HG02588 (cell line): ENCODE data around the gene VAC14.

Experiments
- ATAC-seq: cut with Tn5 transposase; IDR thresholded peaks from one replicate; pipeline ENCODE4 v1.9.1; 2021; ENCODE audit warnings: mild to moderate bottlenecking, moderate library complexity; ENCODE audit not compliant: unreplicated experiment

The VAC14 gene

DNA sequence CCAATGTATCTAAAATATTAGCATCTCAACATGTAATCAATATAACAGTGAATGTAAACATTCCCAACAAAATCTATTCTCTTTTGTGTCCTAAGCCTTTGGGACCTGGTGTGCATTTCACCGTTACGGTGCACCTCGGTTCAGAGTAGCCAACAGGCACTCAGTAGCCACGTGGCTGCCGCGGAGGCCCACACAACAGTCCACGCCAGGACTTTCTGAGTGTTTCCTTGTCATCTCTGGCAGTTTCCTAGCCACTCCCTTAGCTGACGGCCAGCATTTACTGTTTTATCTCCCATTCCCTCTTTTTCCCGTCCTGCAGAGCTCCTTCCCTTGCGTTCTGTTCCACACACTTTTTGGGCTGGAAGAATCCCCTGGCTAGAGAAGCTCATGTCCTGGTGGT lies 36.3 kb downstream of the VAC14 start:
- no peak for ATAC-seq

DNA sequence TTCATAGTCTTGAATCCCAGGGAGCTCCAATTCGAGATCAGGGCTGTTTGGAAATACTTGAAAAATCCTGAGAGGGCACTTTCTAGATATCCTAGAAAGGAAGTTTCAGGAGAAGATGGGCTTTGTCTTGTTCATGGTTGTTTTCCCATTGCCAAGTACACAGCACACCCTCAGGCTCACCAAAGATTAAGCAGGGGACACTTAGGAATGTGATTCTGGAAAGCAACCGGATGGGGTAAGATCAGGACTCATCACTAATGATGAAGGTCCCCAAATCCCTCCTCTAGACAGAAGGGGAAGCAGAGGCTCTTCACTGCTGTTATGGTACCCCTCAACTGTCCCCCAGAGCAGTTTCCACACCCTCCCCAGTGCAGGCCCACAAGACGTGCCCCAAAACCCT lies 40.7 kb downstream of the VAC14 start:
- ATAC-seq = no peak

DNA sequence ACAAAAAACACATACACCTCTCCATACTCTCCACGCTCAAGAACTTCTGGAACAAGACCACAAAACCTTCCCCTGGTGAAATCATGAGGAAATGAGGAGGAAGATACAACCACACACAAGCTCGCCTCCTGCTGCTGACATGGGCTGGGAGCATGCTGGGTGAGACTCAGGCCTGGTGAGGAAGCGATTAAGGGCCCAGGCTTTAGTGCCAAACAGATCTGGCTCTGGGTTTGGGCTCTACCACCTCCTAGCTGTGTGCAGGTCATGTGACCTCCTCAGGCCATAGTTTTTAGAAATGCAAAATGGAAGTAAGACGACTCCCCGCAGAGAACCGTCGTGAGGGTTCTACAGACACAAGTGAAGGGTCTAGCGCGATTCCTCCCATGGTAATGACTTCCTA lies 41.3 kb downstream of the VAC14 start:
- ATAC-seq = no peak

DNA sequence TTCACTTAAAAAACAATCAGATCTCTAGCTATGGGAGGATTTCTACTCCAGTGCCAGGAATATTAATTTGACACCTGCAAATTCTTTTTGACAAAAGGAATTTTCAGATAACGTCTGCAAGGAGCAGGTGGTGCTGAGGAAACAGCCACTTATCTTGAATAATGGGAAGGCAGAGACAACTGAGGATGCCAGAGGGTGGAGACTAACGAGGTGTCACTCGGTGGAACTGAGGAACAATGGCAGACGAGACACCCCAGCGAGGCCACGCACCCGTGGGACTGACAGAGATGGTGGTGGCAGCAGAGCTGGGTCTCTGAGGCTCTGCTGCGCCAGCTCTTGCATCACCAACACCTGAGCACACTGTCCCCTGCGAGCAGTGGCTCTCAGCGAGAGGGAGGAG lies 42.2 kb downstream of the VAC14 start:
- no peak for ATAC-seq

DNA sequence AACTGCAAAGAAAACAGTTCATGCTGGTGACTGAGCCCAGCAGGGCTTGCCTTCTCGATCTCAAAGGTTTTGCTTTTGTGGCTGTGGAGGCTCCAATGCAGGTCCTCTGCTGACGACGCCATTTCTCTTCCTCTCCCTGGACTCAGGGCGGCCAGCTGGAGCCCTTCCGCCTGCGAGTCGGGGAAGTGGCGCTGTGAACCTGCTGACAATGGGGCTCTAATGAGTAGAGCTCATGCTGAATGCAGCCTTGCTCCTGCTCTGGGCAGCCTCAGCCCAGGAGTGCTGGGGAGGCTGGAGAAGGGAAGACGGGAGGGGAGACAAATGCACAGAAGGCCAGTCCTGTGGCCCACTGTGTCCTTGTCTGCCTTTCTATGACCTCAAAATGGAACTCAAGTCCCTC lies 43.8 kb downstream of the VAC14 start:
- ATAC-seq = no peak

DNA sequence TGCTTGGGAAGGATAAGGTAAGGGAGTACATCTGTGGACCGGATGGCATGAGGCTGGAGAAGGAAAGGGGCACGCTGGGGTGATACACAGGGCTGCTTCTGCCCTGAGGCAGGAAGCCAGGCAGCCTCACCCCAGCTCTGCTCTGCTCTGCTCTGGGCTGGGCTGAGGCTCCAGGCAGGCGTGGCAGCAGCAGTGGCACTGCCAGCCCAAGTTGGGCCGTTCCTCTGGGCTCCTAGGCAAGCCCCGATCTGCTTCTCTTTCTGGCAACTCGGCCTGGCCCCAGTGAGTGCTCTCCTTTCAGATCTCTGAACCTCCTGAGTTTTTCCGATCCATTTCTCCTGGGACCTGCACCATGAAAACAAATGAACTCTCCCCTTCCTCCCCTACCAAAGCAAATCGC lies 44.9 kb downstream of the VAC14 start:
- ATAC-seq = no peak

DNA sequence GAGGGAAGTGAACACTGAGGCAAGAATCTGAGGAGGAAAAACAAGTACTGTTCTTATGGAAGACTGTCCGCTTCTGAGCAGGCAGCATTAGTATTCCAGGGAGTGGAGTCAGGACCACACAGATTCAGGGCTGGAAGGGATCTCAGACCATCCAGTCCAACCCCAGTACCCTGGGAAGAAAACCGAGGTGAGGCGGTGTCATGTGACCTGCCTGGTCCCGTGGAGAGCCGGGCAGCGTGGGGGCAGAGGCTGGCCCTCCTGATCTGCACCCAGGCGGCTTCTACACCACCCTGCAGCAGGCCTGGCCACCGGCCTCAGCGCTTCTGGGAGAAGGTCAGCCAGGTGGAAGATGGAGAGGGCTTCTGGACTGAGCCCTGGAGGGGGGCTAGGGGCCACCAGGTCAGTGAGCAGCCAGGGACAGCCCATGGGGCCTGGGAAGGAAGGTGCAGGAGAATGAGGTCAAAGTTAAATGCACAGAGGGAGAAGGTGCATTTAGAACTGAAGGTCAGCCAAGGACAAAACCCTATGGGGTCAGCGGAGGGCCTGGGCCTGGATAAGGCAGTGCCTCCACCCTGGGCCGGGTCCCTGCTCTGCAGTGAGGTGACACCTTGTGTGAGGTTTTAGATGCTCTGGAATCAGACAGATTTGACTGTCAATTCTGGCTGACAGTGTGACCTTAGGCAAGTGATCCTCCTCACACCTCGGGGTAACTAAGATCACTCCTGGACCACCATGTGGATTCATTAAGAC lies 45.9 kb downstream of the VAC14 start:
- ATAC-seq = no peak

DNA sequence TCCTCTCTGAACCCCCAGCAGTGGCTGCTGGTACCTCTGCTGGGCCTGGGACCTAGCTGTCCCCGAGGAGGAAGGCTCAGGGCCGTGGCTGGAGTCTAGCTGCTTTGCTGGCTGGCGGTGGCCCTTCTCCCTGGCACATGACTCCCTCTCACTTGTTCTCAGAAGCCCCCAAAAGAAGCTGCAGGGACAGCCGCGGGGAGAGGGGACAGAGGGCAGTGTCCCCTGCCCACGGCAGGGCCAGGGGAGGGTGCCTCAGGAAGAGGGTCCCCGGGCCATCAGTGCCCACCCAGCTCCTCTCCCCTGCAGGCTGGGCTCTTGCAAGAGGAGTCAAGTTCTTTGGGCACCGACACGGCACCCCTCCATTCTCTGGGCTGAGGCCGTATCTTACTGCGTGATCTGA lies 46.6 kb downstream of the VAC14 start:
- ATAC-seq = no peak

DNA sequence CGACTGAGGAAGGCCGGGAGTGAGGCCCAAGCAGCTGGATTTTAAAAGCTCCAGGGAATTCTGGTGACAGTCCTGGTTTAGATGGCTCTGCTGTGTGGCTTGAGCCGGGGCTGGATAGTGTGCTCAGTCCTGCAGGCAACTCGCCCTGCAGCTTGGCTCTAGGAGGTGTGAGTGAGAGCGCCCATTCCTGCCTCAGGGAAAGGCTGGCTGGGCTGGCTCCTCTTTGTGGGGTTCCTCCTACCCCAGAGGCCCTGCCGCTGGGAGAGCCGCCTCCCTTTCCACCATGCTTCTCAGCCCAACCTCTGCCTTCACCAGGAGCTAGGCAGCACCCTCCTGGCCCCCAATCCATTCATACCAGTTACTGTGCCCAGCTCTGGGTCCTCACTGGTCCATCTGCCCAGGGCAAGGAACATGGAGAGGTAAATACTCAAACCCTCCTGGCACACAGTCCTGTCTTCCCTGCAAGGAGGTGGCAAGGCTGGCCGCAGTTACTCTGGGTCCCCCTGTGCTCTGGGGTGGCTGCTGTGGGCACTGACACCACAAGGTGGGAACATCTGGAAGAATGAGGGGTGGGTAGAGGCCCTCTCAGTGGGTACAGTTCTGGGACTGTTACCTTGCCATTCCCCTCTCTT lies 47.1 kb downstream of the VAC14 start:
- no peak for ATAC-seq

DNA sequence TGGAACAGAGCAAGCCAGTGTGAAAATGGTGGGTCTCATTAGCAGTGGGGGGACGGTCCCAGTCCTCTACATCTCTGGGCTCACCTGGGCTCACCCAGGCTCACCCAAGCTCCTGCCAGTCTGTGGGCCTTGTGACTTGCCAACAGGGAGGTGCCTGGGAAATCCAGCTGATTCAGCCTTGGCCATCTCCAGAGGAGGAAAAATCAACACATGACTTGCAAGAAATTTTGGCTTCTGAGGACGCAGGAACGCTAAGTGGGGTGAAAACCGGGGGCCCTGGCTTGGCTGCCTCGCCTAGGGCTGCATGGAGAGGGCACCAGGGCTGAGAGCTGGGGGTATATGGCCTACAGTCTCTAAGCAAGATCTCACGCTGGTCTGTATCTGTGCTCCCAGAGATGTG lies 47.7 kb downstream of the VAC14 start:
- ATAC-seq = no peak

DNA sequence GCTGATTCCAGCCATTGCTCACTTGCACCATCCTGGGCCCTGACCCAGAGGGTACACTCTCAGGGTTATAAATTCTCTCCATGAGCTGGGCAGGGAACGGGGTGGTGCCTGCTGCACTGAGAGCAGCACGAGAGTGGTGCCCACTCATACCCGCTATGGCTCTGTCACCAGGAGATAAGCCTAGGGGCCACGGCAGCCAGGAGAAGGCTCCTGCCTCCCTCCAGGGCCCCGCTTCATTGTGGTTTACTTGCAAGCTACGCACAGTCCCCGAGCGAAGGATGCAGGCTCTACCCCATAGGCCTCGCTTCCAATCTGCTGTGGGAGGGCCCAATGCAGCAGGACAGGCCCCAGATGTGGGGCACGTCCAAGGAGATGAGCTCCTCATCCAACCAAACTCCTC lies 48.5 kb downstream of the VAC14 start:
- ATAC-seq = no peak

DNA sequence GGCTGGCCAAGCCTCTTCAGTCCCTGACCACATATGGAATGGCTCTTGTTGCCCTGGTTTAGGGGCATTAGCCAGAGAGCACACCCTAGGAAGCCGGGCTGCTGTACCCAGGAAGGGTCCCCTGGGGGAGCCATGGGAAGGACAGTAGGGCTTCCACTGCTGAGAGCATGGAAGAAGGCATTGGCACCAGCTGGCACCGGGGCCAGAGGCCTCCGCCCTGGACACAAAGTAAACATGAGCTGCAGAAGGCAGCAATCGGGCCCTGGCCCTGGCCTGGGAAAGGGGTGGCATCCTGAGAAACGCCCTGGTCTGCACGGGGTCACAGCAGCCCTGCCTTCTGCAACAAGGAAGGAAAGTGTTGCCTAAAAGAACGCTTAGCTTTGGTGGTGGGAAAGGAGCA lies 49.4 kb downstream of the VAC14 start:
- no peak for ATAC-seq

DNA sequence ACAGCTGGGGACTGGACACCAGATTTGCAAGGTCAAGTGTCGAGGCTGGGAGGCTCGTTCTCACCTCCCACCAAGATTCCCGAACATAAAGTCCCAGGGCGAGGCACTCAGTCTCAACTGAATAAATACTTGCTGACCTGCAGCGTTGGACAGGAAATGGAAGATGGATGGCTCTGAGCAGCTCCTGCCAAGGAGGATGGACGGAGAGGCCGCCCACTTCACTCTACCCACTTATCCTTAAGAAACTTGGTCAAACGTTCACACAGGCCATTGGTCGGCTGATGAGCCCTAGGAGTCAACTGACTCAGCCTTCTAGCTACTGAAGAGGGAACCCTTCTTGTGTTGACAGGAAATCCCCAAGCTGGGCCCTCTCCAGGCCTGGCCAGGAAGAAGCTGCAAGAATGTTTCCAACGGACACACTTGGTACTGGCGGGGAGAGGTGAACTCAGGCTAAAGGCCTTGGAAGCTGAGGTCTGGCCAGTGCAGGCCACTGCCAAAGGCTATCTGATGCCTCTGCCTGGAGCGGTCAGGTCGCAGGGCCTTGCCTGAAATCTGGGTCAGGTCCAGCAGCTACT lies 50.0 kb downstream of the VAC14 start:
- ATAC-seq = no peak

DNA sequence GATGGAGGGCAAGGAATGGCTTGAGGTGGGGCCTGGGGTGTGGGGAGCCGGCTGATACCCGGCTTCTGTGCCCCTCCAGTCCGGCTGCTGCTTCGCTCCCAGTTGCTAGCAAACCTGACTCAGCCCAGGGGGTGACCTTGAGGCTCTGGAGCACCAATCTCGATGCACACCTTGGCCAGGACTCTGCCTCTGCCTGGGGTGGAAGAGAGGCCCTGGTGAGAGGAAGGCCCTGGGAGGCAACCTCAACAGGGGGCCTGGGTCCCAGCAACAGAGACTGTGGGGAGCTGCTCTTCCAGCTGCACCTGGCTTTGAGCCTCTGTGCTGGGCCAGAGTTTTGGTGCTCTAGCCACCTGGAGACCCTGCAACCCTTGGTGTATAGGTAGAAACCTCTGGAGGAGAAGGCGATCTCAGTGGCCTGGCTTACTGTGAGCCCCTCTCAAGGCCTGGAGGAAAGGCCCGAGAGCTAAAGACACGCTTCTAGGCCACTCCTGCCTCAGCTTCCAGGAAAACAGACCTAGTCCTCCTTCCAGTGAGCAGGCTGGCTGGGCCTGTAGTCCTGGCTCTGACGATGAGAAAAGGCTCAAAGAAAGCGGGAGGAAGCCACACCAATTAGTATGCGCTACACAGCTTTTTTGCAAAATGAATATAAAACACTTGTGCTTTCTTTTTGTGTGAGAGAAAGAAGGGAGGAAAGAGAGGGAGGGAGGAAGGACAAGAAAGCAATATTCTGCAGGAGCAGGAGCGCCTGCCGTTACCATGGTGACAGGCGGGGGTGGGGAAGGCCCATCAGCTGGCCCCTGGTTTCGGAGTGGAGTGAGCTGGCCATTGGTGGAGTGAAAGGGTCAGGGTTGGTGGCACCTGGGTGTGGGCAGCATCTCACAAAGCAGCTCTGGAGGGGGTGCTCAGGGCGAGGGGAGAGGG lies 51.0 kb downstream of the VAC14 start:
- ATAC-seq = no peak

DNA sequence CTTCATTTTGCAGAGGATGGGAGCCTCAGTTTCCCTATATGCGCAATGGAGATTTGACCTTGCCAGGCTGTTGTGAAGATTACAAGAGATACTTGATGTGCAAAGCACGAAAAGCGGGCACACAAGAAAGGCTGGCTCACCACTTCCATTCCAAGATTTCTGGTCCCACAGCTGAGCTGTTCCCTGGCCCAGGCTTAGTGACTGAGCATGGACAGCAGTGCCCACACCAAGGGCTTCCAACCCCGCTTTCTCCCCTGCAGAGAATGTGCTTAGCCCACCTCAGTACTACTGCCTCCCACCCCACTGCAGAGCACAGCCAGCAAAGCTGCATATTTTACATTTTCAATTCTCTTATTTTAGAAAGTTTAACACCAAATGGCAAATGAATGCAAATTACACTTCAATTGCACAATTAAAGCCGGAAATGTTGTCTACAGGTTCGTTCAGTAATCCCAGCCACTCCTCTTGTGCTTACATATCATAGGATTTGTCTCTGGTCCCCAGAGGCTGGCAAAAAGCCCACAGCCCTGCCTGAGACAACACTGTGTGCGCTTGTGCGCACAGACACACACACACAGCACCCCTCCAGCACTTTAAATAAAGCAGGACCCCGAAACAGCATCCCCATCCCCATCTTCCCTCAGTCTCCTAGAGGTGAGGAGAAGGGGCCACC lies 51.8 kb downstream of the VAC14 start:
- ATAC-seq = no peak

DNA sequence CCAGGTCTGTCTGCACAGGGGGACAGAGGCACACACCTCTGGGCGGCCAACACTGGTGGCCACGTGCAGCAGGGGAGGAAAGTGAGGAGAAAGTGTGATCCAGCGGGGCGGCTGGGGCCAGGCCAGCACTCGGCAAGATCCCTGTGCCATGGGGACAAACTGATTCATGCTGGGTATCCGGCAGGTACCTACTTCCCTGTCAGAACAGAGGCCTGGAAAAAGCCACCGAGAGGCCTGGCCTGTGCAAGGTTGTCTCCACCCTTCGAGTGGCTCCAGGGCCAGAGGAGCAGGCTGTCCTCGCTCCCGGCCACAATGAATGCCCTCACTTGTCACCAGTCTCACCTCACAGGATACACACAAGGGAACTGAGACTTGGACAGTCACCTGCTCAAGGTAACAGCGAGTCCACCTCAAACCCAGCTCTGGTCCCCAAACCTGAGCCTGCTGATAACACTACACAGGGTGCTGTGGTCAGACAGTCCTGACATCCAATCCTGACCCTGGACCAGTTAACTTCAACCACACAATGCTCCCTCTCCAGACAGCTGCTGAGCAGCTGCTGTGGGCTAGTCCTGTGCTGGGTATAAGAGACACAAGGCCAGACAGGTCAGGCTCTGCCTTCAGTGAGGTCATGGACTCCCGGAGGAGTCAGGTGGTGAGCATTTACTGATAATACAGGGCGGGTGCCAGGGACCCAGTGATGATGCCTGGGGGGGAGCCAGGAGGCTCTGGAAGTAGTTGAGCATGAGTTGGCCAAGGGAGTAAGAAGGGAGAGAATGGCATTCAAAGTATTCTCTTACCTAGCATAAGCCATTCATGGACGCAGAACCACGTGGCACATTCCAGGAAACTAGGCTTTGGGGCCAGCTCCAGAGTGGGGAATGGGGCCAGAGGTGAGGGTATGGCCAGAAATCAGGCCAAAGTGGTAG lies 53.0 kb downstream of the VAC14 start:
- no peak for ATAC-seq

DNA sequence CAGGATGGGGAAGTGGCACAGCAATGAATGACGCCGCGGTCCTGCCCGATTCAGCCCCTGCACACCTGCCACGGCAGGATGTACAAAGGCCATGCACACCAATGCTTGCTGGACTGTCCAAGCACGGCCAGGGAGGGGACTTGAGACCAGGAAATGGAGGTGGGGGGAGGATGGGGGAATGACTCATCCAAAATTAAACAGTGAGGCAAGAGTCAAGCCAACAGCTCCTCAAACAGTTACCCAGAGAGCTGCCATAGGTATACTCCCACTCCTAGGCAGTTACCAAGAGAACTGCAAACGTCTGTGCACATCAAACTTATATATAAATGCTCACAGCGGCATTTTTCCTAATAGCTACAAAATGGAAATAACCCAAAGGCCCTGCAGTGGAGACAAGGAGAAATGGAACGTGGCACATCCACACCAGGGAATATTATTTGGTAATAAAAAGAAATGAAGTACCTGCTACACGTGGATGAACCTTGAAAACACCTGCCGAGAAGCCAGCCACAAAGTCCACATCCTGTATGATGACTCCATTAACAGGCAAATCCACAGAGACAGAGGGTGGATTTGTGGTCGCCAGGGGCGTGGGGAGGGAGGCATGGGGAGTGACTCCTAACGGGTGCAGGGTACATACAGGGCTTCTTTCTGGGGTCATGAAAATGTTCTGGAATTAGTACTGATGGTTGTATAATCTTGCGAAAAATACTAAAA lies 54.1 kb downstream of the VAC14 start:
- no peak for ATAC-seq

DNA sequence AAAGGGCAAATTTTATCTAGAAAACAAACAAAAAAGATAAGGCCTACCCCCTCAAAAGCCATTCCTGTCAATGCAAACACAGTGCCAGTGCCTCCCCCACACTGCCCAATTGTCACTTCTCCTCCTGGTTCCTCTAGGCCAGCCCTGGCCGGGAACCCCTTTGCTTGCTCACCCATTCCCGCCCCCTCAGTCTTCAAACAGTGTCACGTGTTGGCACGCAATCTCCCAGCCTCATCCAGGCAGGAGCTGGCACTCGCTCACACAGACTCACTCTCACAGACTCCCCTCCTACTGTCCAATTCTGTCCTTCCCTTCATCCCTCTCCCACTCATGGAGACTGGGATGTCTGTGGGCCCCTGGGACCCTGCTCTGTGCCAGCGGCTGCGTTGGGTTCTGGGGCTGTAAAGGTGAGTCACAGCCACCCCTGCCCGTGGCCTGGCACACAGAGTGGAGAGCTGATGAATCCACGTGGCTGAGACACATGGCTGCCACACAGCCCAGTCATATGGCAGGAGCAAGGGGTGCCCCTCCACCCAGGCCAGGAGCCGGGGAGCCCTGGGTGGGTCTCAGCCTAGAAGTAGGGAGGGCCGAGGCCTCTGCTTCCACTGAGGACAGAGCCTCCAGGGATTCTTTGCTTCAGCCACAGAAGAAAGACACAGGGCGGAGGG lies 54.8 kb downstream of the VAC14 start:
- ATAC-seq = no peak
